Measurements from ENCODE around the gene SERPINB5. TPM values are rescaled to one million over a fixed set of nuclear protein-coding genes. Genes with fewer than 3 reads are reported as not detected.
"Not testable (repeated sequence)": the region's sequence is repeated elsewhere in the genome, so short reads cannot be mapped to it uniquely, and the experiment has no call there.

The SERPINB5 gene
- total RNA-seq, 4 donors from 2014 or later = 158 to 658 (median 458) TPM

DNA sequence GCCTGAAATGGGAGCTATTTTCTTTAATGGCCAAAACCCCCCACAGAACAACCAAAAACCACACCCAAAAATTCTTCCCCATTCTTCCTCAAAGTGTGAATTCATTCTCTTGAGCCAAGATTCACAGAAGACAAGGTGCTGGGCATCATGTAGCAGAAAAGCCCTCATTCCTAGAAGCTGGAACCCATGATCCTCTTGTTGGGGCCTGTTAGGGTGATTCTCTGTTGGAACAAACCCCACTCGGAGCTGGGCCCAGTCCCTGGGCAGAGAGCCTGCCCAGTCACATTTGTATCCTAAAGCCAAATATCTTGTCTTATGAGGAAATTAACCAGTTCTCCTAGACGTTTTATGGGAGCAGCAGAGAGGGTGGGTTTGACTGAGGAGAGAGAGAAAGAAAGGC, 31.7 kb upstream of the SERPINB5 start:
- Histone ChIP-seq H3K4me1 (peaks cover 40% of the 10 kb centered on the region), H3K36me3 (no peaks in the 10 kb centered on the region), H3K4me3 (no peak overlapping the region), H3K27ac (peak overlapping the region; percentile 93), H3K9me3 (no peaks in the 10 kb centered on the region), H3K27me3 (no peaks in the 10 kb centered on the region)
- DNase-seq (ENCODE audit: low spot score in 2 of 2) = no peak
- TF ChIP-seq EP300 (IDR thresholded peaks at IDR 0.05) (no peak), POLR2AphosphoS5 (IDR thresholded peaks at IDR 0.05) (peak in 1 of 3 donors; percentile 10), POLR2A (IDR thresholded peaks at IDR 0.05) (no peak)
- TF ChIP-seq, protein P1, sequence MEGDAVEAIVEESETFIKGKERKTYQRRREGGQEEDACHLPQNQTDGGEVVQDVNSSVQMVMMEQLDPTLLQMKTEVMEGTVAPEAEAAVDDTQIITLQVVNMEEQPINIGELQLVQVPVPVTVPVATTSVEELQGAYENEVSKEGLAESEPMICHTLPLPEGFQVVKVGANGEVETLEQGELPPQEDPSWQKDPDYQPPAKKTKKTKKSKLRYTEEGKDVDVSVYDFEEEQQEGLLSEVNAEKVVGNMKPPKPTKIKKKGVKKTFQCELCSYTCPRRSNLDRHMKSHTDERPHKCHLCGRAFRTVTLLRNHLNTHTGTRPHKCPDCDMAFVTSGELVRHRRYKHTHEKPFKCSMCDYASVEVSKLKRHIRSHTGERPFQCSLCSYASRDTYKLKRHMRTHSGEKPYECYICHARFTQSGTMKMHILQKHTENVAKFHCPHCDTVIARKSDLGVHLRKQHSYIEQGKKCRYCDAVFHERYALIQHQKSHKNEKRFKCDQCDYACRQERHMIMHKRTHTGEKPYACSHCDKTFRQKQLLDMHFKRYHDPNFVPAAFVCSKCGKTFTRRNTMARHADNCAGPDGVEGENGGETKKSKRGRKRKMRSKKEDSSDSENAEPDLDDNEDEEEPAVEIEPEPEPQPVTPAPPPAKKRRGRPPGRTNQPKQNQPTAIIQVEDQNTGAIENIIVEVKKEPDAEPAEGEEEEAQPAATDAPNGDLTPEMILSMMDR (IDR thresholded peaks at IDR 0.05) = no peak
- WGBS = 25% methylated on average over 2 of the region's 2 CpGs

GRCh38 chr18:63446266-63446665, 30.5 kb upstream of the SERPINB5 start:
- no peak for DNase-seq (ENCODE audit: low spot score in 2 of 2)
- no peaks in the 10 kb centered on the region for H3K9me3 ChIP-seq
- 93% methylated on average over 3 of the region's 3 CpGs for whole genome bisulfite sequencing
- no peak overlapping the region for H3K27ac ChIP-seq
- TF ChIP-seq, protein P1 (IDR thresholded peaks at IDR 0.05) = no peak
- no peak for TF ChIP-seq EP300 (IDR thresholded peaks at IDR 0.05)
- TF ChIP-seq POLR2A (IDR thresholded peaks at IDR 0.05) = no peak
- no peak for TF ChIP-seq POLR2AphosphoS5 (IDR thresholded peaks at IDR 0.05)
- no peaks in the 10 kb centered on the region for H3K27me3 ChIP-seq
- H3K4me1 ChIP-seq = peaks cover 39% of the 10 kb centered on the region
- no peaks in the 10 kb centered on the region for H3K36me3 ChIP-seq
- H3K4me3 ChIP-seq = no peak overlapping the region

GRCh38 chr18:63447066-63447465, 29.7 kb upstream of the SERPINB5 start:
- Histone ChIP-seq H3K27me3 (no peaks in the 10 kb centered on the region), H3K4me1 (peaks cover 41% of the 10 kb centered on the region), H3K9me3 (no peaks in the 10 kb centered on the region), H3K4me3 (no peak overlapping the region), H3K36me3 (no peaks in the 10 kb centered on the region), H3K27ac (no peak overlapping the region)
- no peak for DNase-seq (ENCODE audit: low spot score in 2 of 2)
- WGBS = 66% methylated on average over 5 of the region's 5 CpGs
- TF ChIP-seq, protein P1 (IDR thresholded peaks at IDR 0.05) = no peak
- TF ChIP-seq POLR2AphosphoS5 (IDR thresholded peaks at IDR 0.05) (no peak), EP300 (IDR thresholded peaks at IDR 0.05) (no peak), POLR2A (IDR thresholded peaks at IDR 0.05) (no peak)

- Histone ChIP-seq H3K9me3 (no peaks in the 10 kb centered on the region), H3K4me1 (peaks cover 45% of the 10 kb centered on the region), H3K4me3 (no peak overlapping the region), H3K36me3 (no peaks in the 10 kb centered on the region), H3K27me3 (no peaks in the 10 kb centered on the region), H3K27ac (no peak overlapping the region)
- DNase-seq (ENCODE audit: low spot score in 2 of 2) = no peak
- TF ChIP-seq, protein P1 (IDR thresholded peaks at IDR 0.05) = no peak
- no peak for TF ChIP-seq POLR2AphosphoS5 (IDR thresholded peaks at IDR 0.05)
- TF ChIP-seq POLR2A (IDR thresholded peaks at IDR 0.05) = no peak
- no peak for TF ChIP-seq EP300 (IDR thresholded peaks at IDR 0.05)
- 86% methylated on average over 4 of the region's 4 CpGs for WGBS
Measured at GRCh38 chr18:63449426-63449825, 27.3 kb upstream of the SERPINB5 start.

DNA sequence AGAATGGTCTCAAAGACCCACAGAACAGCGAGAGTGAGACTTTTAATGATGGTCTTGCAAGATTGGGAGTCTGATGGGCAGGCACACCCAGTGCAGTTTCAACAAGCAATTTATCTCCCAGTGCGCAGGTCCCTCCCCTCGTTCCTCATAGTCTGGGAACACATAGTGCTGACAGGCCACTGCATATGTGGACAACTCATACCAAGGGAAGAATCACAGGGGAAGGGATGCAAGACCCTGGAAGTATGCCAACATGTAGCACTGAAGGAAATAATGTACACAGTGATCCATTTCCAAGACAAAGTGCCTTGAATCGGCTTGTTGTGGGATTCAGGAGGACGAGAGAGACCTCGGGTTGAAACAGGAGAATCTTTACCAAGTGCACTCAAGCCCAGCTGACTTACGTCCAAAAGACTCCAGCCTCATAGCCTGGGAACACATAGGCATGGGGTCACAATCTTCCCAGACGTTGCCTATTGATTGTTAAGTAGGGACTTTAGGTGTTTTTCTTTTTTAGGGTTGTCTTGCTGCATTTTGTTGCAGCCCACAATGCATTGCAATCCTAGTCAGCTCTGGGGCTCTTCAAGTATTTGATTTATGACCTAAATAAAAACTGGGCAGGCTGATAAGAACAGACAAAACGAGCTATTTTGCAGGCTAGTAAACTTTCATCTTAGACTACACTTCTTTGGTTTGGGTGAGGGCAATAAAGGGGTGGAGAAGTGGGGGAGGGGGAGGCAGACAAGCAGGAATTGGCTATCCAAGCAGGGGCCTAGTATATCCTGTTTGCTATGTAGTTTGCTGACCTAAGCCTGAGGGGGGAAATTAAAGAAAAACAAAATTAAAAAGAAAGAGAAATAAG, 24.7 kb upstream of the SERPINB5 start:
- Histone ChIP-seq H3K27me3 (no peaks in the 10 kb centered on the region), H3K36me3 (no peaks in the 10 kb centered on the region), H3K4me1 (peaks cover 28% of the 10 kb centered on the region), H3K27ac (peak overlapping the region; percentile 9), H3K9me3 (no peaks in the 10 kb centered on the region), H3K4me3 (no peak overlapping the region)
- DNase-seq (ENCODE audit: low spot score in 2 of 2) = no peak
- 54% methylated on average over 9 of the region's 9 CpGs for WGBS
- TF ChIP-seq POLR2A (IDR thresholded peaks at IDR 0.05) (no peak), EP300 (IDR thresholded peaks at IDR 0.05) (no peak), POLR2AphosphoS5 (IDR thresholded peaks at IDR 0.05) (no peak)
- TF ChIP-seq, protein P1 (IDR thresholded peaks at IDR 0.05) = no peak

DNA sequence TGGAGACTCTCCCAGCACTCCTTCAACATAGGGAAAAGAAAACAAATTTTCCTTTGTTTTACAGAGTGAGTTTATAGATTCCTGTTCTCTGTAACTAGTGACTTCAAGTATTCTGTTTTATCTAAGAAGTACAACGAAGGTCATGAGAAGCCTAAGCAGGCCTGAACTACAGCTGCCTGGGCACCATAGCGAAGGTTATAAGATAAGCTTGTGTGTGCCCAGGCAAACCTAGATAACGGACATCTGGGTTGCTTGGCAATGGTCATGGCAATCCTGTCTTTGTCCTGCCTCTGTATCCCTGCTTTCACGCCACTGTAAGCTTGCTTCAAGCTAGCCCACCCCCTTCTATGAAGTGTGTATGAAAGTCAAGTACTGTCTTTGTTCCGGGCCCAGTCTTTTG, 24.0 kb upstream of the SERPINB5 start:
- H3K4me1 ChIP-seq = peaks cover 28% of the 10 kb centered on the region
- H3K27ac ChIP-seq; H3K4me3 ChIP-seq; H3K9me3 ChIP-seq; H3K36me3 ChIP-seq; H3K27me3 ChIP-seq; DNase-seq (ENCODE audit: low spot score in 2 of 2): not testable (repeated sequence)
- 91% methylated on average over 5 of the region's 5 CpGs for WGBS

Data from suprapubic skin (tissue), 4 donors.